Neural cell (in vitro differentiated cells): ENCODE measurements around the gene FAM131B.

Experiments
- POLR2AphosphoS5 ChIP-seq: IDR thresholded peaks from 2 replicates; pipeline ENCODE4 v1.6.1; 2012
- TF ChIP-seq, protein P1 (sequence below): fragments of 450-650 bp; IDR thresholded peaks from 2 replicates; pipeline ENCODE4 v1.5.1; 2014; ENCODE audit warnings: antibody characterized with exemption, mild to moderate bottlenecking, moderate library complexity; ENCODE audit not compliant: poor library complexity, severe bottlenecking

DNA sequence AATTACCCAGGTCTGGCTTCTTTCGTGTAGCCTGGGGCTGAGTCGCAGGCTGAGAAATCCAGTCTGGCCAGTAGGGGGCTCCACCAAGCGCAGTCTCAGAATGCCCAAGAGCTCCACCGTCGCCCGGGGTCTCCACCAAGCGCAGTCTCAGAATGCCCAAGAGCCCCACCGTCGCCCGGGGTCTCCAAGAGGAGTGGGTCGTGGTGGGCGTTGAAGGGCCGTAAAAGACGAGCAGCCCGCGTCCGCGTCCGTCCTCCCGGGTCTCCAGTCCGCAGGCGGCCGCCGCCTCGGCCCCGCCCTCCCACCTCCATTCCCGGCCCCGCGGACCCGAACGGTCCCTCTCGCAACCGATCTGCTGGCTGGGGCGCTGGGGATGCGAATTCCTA, 17.7 kb upstream of the FAM131B start:
- TF ChIP-seq, protein P1, sequence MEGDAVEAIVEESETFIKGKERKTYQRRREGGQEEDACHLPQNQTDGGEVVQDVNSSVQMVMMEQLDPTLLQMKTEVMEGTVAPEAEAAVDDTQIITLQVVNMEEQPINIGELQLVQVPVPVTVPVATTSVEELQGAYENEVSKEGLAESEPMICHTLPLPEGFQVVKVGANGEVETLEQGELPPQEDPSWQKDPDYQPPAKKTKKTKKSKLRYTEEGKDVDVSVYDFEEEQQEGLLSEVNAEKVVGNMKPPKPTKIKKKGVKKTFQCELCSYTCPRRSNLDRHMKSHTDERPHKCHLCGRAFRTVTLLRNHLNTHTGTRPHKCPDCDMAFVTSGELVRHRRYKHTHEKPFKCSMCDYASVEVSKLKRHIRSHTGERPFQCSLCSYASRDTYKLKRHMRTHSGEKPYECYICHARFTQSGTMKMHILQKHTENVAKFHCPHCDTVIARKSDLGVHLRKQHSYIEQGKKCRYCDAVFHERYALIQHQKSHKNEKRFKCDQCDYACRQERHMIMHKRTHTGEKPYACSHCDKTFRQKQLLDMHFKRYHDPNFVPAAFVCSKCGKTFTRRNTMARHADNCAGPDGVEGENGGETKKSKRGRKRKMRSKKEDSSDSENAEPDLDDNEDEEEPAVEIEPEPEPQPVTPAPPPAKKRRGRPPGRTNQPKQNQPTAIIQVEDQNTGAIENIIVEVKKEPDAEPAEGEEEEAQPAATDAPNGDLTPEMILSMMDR = peak; percentile 92
- TF ChIP-seq POLR2AphosphoS5 = peak; percentile 60
